Fibroblast of the aortic adventitia (primary cell): ENCODE data around the gene IGF2BP1. TPM values are rescaled to one million over a fixed set of nuclear protein-coding genes. Genes with fewer than 3 reads are reported as not detected.

ENCODE experiments used
- DNase-seq: peaks from one replicate; pipeline ENCODE4 v3.0.0-alpha.2; 2010; ENCODE audit warnings: low read depth
- H3K4me3 ChIP-seq: 2 replicates; pipeline ENCODE4 v1.5.1; 2011; ENCODE audit warnings: low read depth, mild to moderate bottlenecking, control low read depth, low read length, moderate library complexity
- CTCF ChIP-seq: IDR thresholded peaks from 2 replicates; pipeline ENCODE4 v1.5.1; 2011; ENCODE audit warnings: mild to moderate bottlenecking, low read length, control low read depth, inconsistent platforms; ENCODE audit not compliant: insufficient read depth
- total RNA-seq: library from RNA; depleted of rRNA; stranded (reverse); fragments of >200 nt; gene quantifications from 2 replicates; pipeline ENCODE4 v1.2.3, GENCODE V29; 2012; ENCODE audit warnings: low replicate concordance

The IGF2BP1 gene
- total RNA-seq, 1 donor, result 5.0 TPM

GRCh38 chr17:49013311-49014213 lies 16.4 kb downstream of the IGF2BP1 start:
- no peak for DNase-seq
- TF ChIP-seq CTCF, result no peak
- no peak overlapping the region for H3K4me3 ChIP-seq

- DNase-seq, result no peak
- H3K4me3 ChIP-seq, result no peak overlapping the region
- no peak for TF ChIP-seq CTCF
Measured at GRCh38 chr17:49015179-49015923, 18.2 kb downstream of the IGF2BP1 start.

- H3K4me3 ChIP-seq, result no peak overlapping the region
- TF ChIP-seq CTCF, result no peak
- DNase-seq, result no peak
Measured at GRCh38 chr17:49015924-49016774, 19.0 kb downstream of the IGF2BP1 start.

GRCh38 chr17:49016775-49017463 lies 19.7 kb downstream of the IGF2BP1 start:
- TF ChIP-seq CTCF, result no peak
- DNase-seq, result peak; percentile 82
- H3K4me3 ChIP-seq, result no peak overlapping the region

GRCh38 chr17:49018116-49018612 lies 21.0 kb downstream of the IGF2BP1 start:
- H3K4me3 ChIP-seq, result no peak overlapping the region
- no peak for DNase-seq
- TF ChIP-seq CTCF, result no peak

- no peak for TF ChIP-seq CTCF
- no peak for DNase-seq
- no peak overlapping the region for H3K4me3 ChIP-seq
Measured at GRCh38 chr17:49018748-49019147, 21.6 kb downstream of the IGF2BP1 start.
